Measurements from ENCODE around the gene TMC3. TPM values are rescaled to one million over a fixed set of nuclear protein-coding genes. Genes with fewer than 3 reads are reported as not detected.

The TMC3 gene
- total and polyA plus RNA-seq, 9 of the 15 experiments (the other 6 are each of a cell fraction or from before 2014, with no cell fraction given): 0.01 to 0.14 TPM; not detected in 7

GRCh38 chr15:81293728-81294515 lies 80.1 kb downstream of the TMC3 start (continued):
- TF ChIP-seq MEIS2 (IDR thresholded peaks at IDR 0.05; ENCODE audit: partially characterized antibody) (peak; percentile 23), EWSR1 (IDR thresholded peaks at IDR 0.05; ENCODE audit: borderline replicate concordance, low read depth, partially characterized antibody) (no peak), CBX3 (IDR thresholded peaks at IDR 0.05; ENCODE audit: borderline replicate concordance in 1 of 2, low read length in 2 of 2) (no peak), CEBPZ (IDR thresholded peaks at IDR 0.05; ENCODE audit: borderline replicate concordance, low read depth, low read length) (no peak), TAF15 (IDR thresholded peaks at IDR 0.05; ENCODE audit: low read depth, low read length) (no peak), NBN (IDR thresholded peaks at IDR 0.05; ENCODE audit: low read depth) (no peak), CEBPB (tag; IDR thresholded peaks at IDR 0.05) (no peak), PBX2 (CRISPR knock-in tag; IDR thresholded peaks at IDR 0.05; ENCODE audit: low read depth) (no peak), PBX2 (tag; conservative IDR thresholded peaks at IDR 0.05; ENCODE audit: low read depth) (0 out of 2 replicates have a peak, but pooled peaks have one; percentile 12)
- TF ChIP-seq, protein P1, sequence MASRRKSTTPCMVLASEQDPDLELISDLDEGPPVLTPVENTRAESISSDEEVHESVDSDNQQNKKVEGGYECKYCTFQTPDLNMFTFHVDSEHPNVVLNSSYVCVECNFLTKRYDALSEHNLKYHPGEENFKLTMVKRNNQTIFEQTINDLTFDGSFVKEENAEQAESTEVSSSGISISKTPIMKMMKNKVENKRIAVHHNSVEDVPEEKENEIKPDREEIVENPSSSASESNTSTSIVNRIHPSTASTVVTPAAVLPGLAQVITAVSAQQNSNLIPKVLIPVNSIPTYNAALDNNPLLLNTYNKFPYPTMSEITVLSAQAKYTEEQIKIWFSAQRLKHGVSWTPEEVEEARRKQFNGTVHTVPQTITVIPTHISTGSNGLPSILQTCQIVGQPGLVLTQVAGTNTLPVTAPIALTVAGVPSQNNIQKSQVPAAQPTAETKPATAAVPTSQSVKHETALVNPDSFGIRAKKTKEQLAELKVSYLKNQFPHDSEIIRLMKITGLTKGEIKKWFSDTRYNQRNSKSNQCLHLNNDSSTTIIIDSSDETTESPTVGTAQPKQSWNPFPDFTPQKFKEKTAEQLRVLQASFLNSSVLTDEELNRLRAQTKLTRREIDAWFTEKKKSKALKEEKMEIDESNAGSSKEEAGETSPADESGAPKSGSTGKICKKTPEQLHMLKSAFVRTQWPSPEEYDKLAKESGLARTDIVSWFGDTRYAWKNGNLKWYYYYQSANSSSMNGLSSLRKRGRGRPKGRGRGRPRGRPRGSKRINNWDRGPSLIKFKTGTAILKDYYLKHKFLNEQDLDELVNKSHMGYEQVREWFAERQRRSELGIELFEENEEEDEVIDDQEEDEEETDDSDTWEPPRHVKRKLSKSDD (conservative IDR thresholded peaks at IDR 0.05; ENCODE audit: low read length): no peak
